Measurements from ENCODE around the gene COPRS.

Gene COPRS

GRCh38 chr17:31802502-31802901 is 56.5 kb downstream of the COPRS start:
- no peaks in the 10 kb centered on the region for H3K27me3 ChIP-seq (ENCODE audit: control insufficient read depth, insufficient read depth, low read length)
- no peak overlapping the region for H3K27ac ChIP-seq (ENCODE audit: low read length)
- H3K4me1 ChIP-seq (ENCODE audit: control insufficient read depth, low read depth, low read length): no peaks in the 10 kb centered on the region
- H3K36me3 ChIP-seq (ENCODE audit: control insufficient read depth, low read depth, low read length): no peaks in the 10 kb centered on the region
- H3K9me3 ChIP-seq (ENCODE audit: control insufficient read depth, low read depth, low read length): no peaks in the 10 kb centered on the region
- H3K9ac ChIP-seq (ENCODE audit: low read length): no peak overlapping the region
- H3K4me3 ChIP-seq (ENCODE audit: low read length): no peak overlapping the region
